Measurements from ENCODE around the gene JAM3. TPM values are rescaled to one million over a fixed set of nuclear protein-coding genes. Genes with fewer than 3 reads are reported as not detected.

The JAM3 gene
- total and polyA plus RNA-seq, 9 of the 15 experiments (the other 6 are each of a cell fraction or from before 2014, with no cell fraction given) = 0.22 to 0.76 (median 0.40) TPM

- Histone ChIP-seq H3K9ac (ENCODE audit: insufficient read depth in 1 of 2, low read depth in 2 of 2, low read length in 2 of 2) (no peak overlapping the region), H3K27me3 (ENCODE audit: control insufficient read depth in 2 of 2, insufficient read depth in 2 of 2, low read length in 2 of 2) (peaks cover 7 to 55% of the 10 kb centered on the region in 2 experiments; a peak in 4 of 5 replicates), H3K27ac (ENCODE audit: extremely low read depth, low read depth, low read length) (no peak overlapping the region)
Measured at GRCh38 chr11:134048028-134048427, 20.8 kb upstream of the JAM3 start.

GRCh38 chr11:134049303-134049702, 19.6 kb upstream of the JAM3 start:
- Histone ChIP-seq H3K36me3 (ENCODE audit: control insufficient read depth, insufficient read depth, low read length) (no peaks in the 10 kb centered on the region), H3K27me3 (ENCODE audit: control insufficient read depth in 2 of 2, insufficient read depth in 2 of 2, low read length in 2 of 2) (peaks cover 7 to 54% of the 10 kb centered on the region in 2 experiments; a peak in 4 of 5 replicates), H4K20me1 (replicated peaks; ENCODE audit: control insufficient read depth, insufficient read depth, low read length) (peaks cover 3% of the 10 kb centered on the region; the same call in 1 of the 2 replicates), H2AFZ (ENCODE audit: low read depth, low read length) (no peak overlapping the region), H3K4me1 (replicated peaks in 1 of 2; ENCODE audit: control insufficient read depth in 2 of 2, insufficient read depth in 2 of 2, low read length in 2 of 2) (peaks cover 0 to 10% of the 10 kb centered on the region in 2 experiments; a peak in 3 of 5 replicates), H3K4me2 (ENCODE audit: insufficient read depth, low read length) (no peak overlapping the region), H3K4me3 (no peak overlapping the region), H3K9me3 (replicated peaks; ENCODE audit: control insufficient read depth, insufficient read depth, low read depth, low read length) (no peaks in the 10 kb centered on the region), H3K27ac (ENCODE audit: extremely low read depth, low read depth, low read length) (no peak overlapping the region), H3K9ac (ENCODE audit: insufficient read depth in 1 of 2, low read depth in 2 of 2, low read length in 2 of 2) (no peak overlapping the region), H3K79me2 (ENCODE audit: control insufficient read depth, insufficient read depth, low read length) (no peaks in the 10 kb centered on the region), H3K9me1 (ENCODE audit: control insufficient read depth, insufficient read depth, low read length) (no peaks in the 10 kb centered on the region)
- ChIA-PET CTCF (ENCODE audit: low intra/inter-chr PET ratio) (interaction anchor here (1.2 kb wide), 1 partner anchor 122 kb away, joined by 3 read pairs; no protein-coding TSS in a partner anchor), POLR2A (no interaction called here)
- no peak for ATAC-seq
- intact Hi-C loops (cut with micrococcal nuclease) = no loop called here
- FAIRE-seq = no peak
- BruUV-seq (replicated peaks) = no TSS peak
- in situ Hi-C loops (cut with MboI) = no loop called here
- no peak for DNase-seq (ENCODE audit: extremely low read depth in 1 of 4, low spot score in 3 of 4)
- 2% methylated on average over 11 of the region's 11 CpGs for whole genome bisulfite sequencing (ENCODE audit: insufficient coverage, low coverage, missing lambda C conversion rate)
- TF ChIP-seq ZNF445 (CRISPR knock-in tag; IDR thresholded peaks at IDR 0.05; ENCODE audit: low read depth) (no peak), ATF6 (CRISPR knock-in tag; IDR thresholded peaks at IDR 0.05) (no peak), TSHZ1 (CRISPR knock-in tag; IDR thresholded peaks at IDR 0.05) (no peak), ZNF124 (CRISPR knock-in tag; IDR thresholded peaks at IDR 0.05) (no peak), ZNF408 (CRISPR knock-in tag; IDR thresholded peaks at IDR 0.05; ENCODE audit: low read depth) (no peak), HCFC1 (IDR thresholded peaks at IDR 0.05; ENCODE audit: low read depth, low read length) (no peak), ZBTB12 (CRISPR knock-in tag; IDR thresholded peaks at IDR 0.05) (no peak)

More at GRCh38 chr11:134048028-134048427, 20.8 kb upstream of the JAM3 start:
- Histone ChIP-seq H3K9me1 (ENCODE audit: control insufficient read depth, insufficient read depth, low read length) (no peaks in the 10 kb centered on the region), H3K36me3 (ENCODE audit: control insufficient read depth, insufficient read depth, low read length) (no peaks in the 10 kb centered on the region), H3K4me3 (no peak overlapping the region), H3K4me2 (ENCODE audit: insufficient read depth, low read length) (no peak overlapping the region), H3K79me2 (ENCODE audit: control insufficient read depth, insufficient read depth, low read length) (no peaks in the 10 kb centered on the region), H3K9me3 (replicated peaks; ENCODE audit: control insufficient read depth, insufficient read depth, low read depth, low read length) (no peaks in the 10 kb centered on the region), H4K20me1 (replicated peaks; ENCODE audit: control insufficient read depth, insufficient read depth, low read length) (peaks cover 3% of the 10 kb centered on the region; the same call in 1 of the 2 replicates), H2AFZ (ENCODE audit: low read depth, low read length) (no peak overlapping the region), H3K4me1 (replicated peaks in 1 of 2; ENCODE audit: control insufficient read depth in 2 of 2, insufficient read depth in 2 of 2, low read length in 2 of 2) (peaks cover 0 to 10% of the 10 kb centered on the region in 2 experiments; a peak in 3 of 5 replicates)
- ChIA-PET POLR2A (no interaction called here), CTCF (ENCODE audit: low intra/inter-chr PET ratio) (no interaction called here)
- intact Hi-C loops (cut with micrococcal nuclease) (no loop called here), in situ Hi-C loops (cut with MboI) (no loop called here)
- WGBS (ENCODE audit: insufficient coverage, low coverage, missing lambda C conversion rate) = 2% methylated on average over 9 of the region's 9 CpGs
- no TSS peak for BruUV-seq (replicated peaks)
- ATAC-seq = no peak
- no peak for TF ChIP-seq SMARCB1 (IDR thresholded peaks at IDR 0.05; ENCODE audit: insufficient read length, low read depth)
- no peak for DNase-seq (ENCODE audit: extremely low read depth in 1 of 4, low spot score in 3 of 4)
- FAIRE-seq = no peak
